HFF-Myc (cell line): ENCODE measurements around the gene FAHD1.

ENCODE experiments used
- DNase-seq: peaks from one replicate; pipeline ENCODE4 v3.0.0-alpha.2; 2011; ENCODE audit warnings: low read depth; ENCODE audit errors: extremely low read depth
- H3K4me3 ChIP-seq: replicated peaks from 2 replicates; pipeline ENCODE4 v1.5.1; 2011; ENCODE audit warnings: low read depth, mild to moderate bottlenecking, control low read depth, low read length
- TF ChIP-seq, protein P1 (sequence below): IDR thresholded peaks from 2 replicates; pipeline ENCODE4 v1.5.1; 2012; ENCODE audit warnings: mild to moderate bottlenecking, low read depth, low read length, control low read depth; ENCODE audit errors: missing control alignments

The FAHD1 gene

GRCh38 chr16:1790261-1790610 lies 36.8 kb upstream of the FAHD1 start:
- TF ChIP-seq, protein P1, sequence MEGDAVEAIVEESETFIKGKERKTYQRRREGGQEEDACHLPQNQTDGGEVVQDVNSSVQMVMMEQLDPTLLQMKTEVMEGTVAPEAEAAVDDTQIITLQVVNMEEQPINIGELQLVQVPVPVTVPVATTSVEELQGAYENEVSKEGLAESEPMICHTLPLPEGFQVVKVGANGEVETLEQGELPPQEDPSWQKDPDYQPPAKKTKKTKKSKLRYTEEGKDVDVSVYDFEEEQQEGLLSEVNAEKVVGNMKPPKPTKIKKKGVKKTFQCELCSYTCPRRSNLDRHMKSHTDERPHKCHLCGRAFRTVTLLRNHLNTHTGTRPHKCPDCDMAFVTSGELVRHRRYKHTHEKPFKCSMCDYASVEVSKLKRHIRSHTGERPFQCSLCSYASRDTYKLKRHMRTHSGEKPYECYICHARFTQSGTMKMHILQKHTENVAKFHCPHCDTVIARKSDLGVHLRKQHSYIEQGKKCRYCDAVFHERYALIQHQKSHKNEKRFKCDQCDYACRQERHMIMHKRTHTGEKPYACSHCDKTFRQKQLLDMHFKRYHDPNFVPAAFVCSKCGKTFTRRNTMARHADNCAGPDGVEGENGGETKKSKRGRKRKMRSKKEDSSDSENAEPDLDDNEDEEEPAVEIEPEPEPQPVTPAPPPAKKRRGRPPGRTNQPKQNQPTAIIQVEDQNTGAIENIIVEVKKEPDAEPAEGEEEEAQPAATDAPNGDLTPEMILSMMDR, result no peak
- no peak overlapping the region for H3K4me3 ChIP-seq
- DNase-seq, result no peak

- TF ChIP-seq, protein P1, result no peak
- no peak overlapping the region for H3K4me3 ChIP-seq
- no peak for DNase-seq
These were observed 36.3 kb upstream of the FAHD1 start for GRCh38 chr16:1790611-1791255.

- no peak for DNase-seq
- no peak overlapping the region for H3K4me3 ChIP-seq
- TF ChIP-seq, protein P1, result no peak
These were observed 35.6 kb upstream of the FAHD1 start for GRCh38 chr16:1791256-1791942.

DNA sequence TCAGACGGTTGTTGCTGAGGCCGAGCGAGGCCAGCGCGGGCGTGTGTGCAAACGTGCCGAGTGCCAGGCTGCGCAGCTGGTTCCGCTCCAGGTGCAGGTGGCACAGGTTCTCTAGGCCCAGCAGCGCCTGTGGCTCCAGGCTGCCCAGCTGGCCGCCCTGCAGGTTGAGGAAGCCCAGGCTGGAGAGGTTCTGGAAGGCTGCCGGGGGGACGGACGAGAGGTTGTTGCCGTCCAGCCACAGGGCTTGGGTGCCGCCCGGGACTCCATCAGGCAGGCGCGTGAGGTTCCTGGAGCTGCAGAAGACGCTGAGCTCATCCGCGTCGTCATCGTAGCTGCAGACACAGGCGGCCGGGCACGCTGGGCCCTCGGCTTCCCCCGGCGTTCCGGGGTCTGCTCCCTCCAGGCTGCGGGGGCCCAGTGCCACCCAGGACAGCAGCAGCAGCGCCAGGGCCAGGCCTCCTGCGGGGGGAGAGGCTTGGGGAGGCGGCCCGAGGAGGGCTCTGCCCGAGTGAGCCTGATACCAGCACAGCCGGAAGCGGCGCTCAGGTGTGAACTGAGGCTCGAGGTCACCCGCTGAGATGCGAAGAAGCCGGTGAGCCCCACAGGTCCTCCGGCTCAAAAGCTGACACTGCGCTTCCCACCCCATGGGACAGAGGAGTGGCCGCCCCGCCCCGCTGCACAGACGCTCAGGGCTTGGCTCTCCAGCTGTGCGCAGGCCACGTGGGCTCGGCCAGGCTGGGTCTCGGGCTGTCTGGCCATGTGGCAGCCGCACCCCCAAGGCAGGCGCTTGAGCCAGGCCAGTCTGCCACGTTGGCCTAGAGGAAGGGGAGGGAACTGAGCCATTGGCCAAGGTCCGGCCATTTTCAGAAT lies 34.8 kb upstream of the FAHD1 start:
- no peak overlapping the region for H3K4me3 ChIP-seq
- TF ChIP-seq, protein P1, result no peak
- DNase-seq, result no peak

DNA sequence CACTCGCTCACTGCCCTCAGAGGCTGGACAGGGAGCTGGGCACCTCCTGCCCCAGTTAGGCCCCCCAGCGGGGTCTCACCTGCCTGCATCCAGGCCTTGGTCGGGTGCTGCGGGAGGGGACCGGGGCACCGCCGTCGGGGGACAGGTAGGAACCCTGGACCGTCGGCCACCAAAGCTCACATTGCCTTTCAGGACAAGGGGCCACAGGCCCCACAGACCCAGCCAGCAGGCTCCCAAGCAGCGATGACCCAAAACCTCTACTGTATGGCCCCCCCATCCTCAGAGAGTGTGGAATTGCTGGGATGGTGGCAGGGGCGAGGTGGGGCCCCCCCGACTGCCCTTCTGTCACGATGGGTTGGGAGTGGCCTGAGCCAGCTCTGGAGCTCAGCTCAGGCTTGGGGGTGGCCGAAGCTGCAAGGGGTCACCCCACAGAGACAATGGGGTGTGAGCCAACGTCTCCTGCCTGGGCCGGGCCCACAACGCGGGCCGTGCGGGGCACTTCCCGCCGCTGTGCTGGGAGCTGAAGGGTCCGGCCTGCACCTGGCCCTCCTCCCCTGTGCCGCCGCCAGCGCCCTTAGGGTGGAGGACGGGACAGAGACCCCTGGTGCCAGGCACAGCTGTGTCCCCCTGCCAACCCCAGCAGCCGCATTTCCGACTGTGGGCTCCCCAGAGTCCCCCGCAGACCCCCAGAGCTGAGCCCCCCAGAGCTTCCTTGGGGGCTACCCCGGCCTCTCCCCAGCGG lies 34.0 kb upstream of the FAHD1 start:
- TF ChIP-seq, protein P1, result no peak
- DNase-seq, result no peak
- no peak overlapping the region for H3K4me3 ChIP-seq

GRCh38 chr16:1793578-1794220 lies 33.3 kb upstream of the FAHD1 start, which contains the start of gene IGFALS:
Gene IGFALS, minus strand, starts transcription at chr16:1793705. Its CDS starts 53 bp downstream, at chr16:1793652.
- TF ChIP-seq, protein P1, result no peak
- H3K4me3 ChIP-seq, result no peak within 1 kb of the TSS
- no peak for DNase-seq
